H9 (cell line): Measurements from ENCODE around the gene B9D1. TPM values are rescaled to one million over a fixed set of nuclear protein-coding genes. Genes with fewer than 3 reads are reported as not detected.

Experiments used
- DNase-seq: peaks from one replicate; pipeline ENCODE4 v3.0.0-alpha.2; 2017
- H2AFZ ChIP-seq: one replicate; pipeline ENCODE4 v1.6.1; 2013; ENCODE audit warnings: mild to moderate bottlenecking, low read length, control low read depth, moderate library complexity
- H2AK5ac ChIP-seq: 2 replicates; pipeline ENCODE4 v1.6.1; 2013; ENCODE audit warnings: low read length, control low read depth, mixed read lengths; ENCODE audit not compliant: insufficient read length
- H2BK120ac ChIP-seq: one replicate; pipeline ENCODE4 v1.6.1; 2013; ENCODE audit warnings: low read depth, mild to moderate bottlenecking, low read length, control low read depth, inconsistent platforms; ENCODE audit not compliant: poor library complexity, severe bottlenecking
- H2BK12ac ChIP-seq: 2 replicates; pipeline ENCODE4 v1.6.1; 2013; ENCODE audit warnings: low read length, control low read depth, mixed read lengths, low read depth; ENCODE audit not compliant: insufficient read length
- H2BK15ac ChIP-seq: 2 replicates; pipeline ENCODE4 v1.6.1; 2013; ENCODE audit warnings: low read depth, low read length, control low read depth
- H2BK20ac ChIP-seq: one replicate; pipeline ENCODE4 v1.6.1; 2013; ENCODE audit warnings: low read depth, mild to moderate bottlenecking, low read length, control low read depth, inconsistent platforms; ENCODE audit not compliant: poor library complexity, severe bottlenecking
- H2BK5ac ChIP-seq: 2 replicates; pipeline ENCODE4 v1.6.1; 2013; ENCODE audit warnings: low read length, control low read depth, mixed read lengths; ENCODE audit not compliant: insufficient read length
- H3K14ac ChIP-seq: 2 replicates; pipeline ENCODE4 v1.6.1; 2013; ENCODE audit warnings: low read length, control low read depth; ENCODE audit not compliant: insufficient read depth
- H3K18ac ChIP-seq: 2 replicates; pipeline ENCODE4 v1.6.1; 2013; ENCODE audit warnings: low read depth, mild to moderate bottlenecking, mixed read lengths, low read length, control low read depth; ENCODE audit not compliant: insufficient read length
- H3K23ac ChIP-seq: 2 replicates; pipeline ENCODE4 v1.6.1; 2013; ENCODE audit warnings: low read length, control low read depth, mixed read lengths, low read depth; ENCODE audit not compliant: insufficient read length
- H3K23me2 ChIP-seq: 2 replicates; pipeline ENCODE4 v1.6.1; 2013; ENCODE audit warnings: low read depth, mild to moderate bottlenecking, mixed read lengths, low read length, control low read depth; ENCODE audit not compliant: insufficient read length, poor library complexity, severe bottlenecking
- H3K27ac ChIP-seq: 2 replicates; pipeline ENCODE4 v1.5.1; 2013; ENCODE audit warnings: low read length, control low read depth, mixed read lengths, low read depth; ENCODE audit not compliant: insufficient read length
- H3K27me3 ChIP-seq: 2 replicates; pipeline ENCODE4 v1.6.1; 2013; ENCODE audit warnings: low read length, control low read depth, inconsistent platforms; ENCODE audit not compliant: insufficient read depth
- H3K4ac ChIP-seq: 2 replicates; pipeline ENCODE4 v1.6.1; 2013; ENCODE audit warnings: low read depth, mild to moderate bottlenecking, control low read depth, inconsistent platforms, low read length, moderate library complexity
- H3K4me1 ChIP-seq: 2 replicates; pipeline ENCODE4 v1.6.1; 2013; ENCODE audit warnings: low read length, control low read depth, inconsistent platforms; ENCODE audit not compliant: insufficient read depth
- H3K4me2 ChIP-seq: 2 replicates; pipeline ENCODE4 v1.6.1; 2013; ENCODE audit warnings: low read length, control low read depth, mixed read lengths; ENCODE audit not compliant: insufficient read length, insufficient read depth
- H3K56ac ChIP-seq: 2 replicates; pipeline ENCODE4 v1.6.1; 2013; ENCODE audit warnings: low read depth, mild to moderate bottlenecking, mixed read lengths, low read length, control low read depth; ENCODE audit not compliant: insufficient read length
- H3K79me1 ChIP-seq: 2 replicates; pipeline ENCODE4 v1.6.1; 2013; ENCODE audit warnings: low read depth, mild to moderate bottlenecking, moderate library complexity, low read length, control low read depth, inconsistent platforms; ENCODE audit not compliant: insufficient read depth, poor library complexity, severe bottlenecking
- H3K79me2 ChIP-seq: 2 replicates; pipeline ENCODE4 v1.6.1; 2013; ENCODE audit warnings: low read length, control low read depth, inconsistent platforms; ENCODE audit not compliant: insufficient read depth
- H3K9ac ChIP-seq: 2 replicates; pipeline ENCODE4 v1.6.1; 2013; ENCODE audit warnings: low read length, control low read depth, mixed read lengths; ENCODE audit not compliant: insufficient read length; ENCODE audit errors: extremely low read depth
- H3K9me3 ChIP-seq: one replicate; pipeline ENCODE4 v1.6.1; 2013; ENCODE audit warnings: low read depth, low read length, inconsistent platforms; ENCODE audit not compliant: control insufficient read depth
- H3T11ph ChIP-seq: one replicate; pipeline ENCODE4 v1.6.1; 2013; ENCODE audit warnings: mild to moderate bottlenecking, low read length, control low read depth, inconsistent platforms
- H4K20me1 ChIP-seq: one replicate; pipeline ENCODE4 v1.6.1; 2013; ENCODE audit not compliant: control insufficient read depth, insufficient read length, insufficient read depth
- H4K5ac ChIP-seq: 2 replicates; pipeline ENCODE4 v1.6.1; 2013; ENCODE audit warnings: low read depth, mild to moderate bottlenecking, mixed read lengths, low read length, control low read depth; ENCODE audit not compliant: insufficient read length
- H4K8ac ChIP-seq: replicated peaks from 2 replicates; pipeline ENCODE4 v1.6.1; 2013; ENCODE audit warnings: low read length, control low read depth, mixed read lengths, low read depth; ENCODE audit not compliant: insufficient read length
- H4K91ac ChIP-seq: 2 replicates; pipeline ENCODE4 v1.6.1; 2013; ENCODE audit warnings: low read depth, mild to moderate bottlenecking, moderate library complexity, mixed read lengths, low read length, control low read depth; ENCODE audit not compliant: insufficient read length
- H3K27ac Mint-ChIP-seq, 3 experiments: 2 replicates in 2 of 3; 3 replicates in 1 of 3; pipeline ENCODE4 v1.8.0; 2020 to 2021; ENCODE audit warnings: mixed read lengths in 3 of 3, mild to moderate bottlenecking in 1 of 3, moderate library complexity in 1 of 3
- H3K27me3 Mint-ChIP-seq: 2 replicates; pipeline ENCODE4 v1.8.0; 2021; ENCODE audit warnings: low read depth, mild to moderate bottlenecking, moderate library complexity, mixed read lengths
- H3K36me3 Mint-ChIP-seq, 3 experiments: 2 replicates in 2 of 3; 3 replicates in 1 of 3; pipeline ENCODE4 v1.8.0; 2020 to 2021; ENCODE audit warnings: low read depth in 3 of 3, mixed read lengths in 3 of 3; ENCODE audit not compliant: insufficient read depth in 1 of 3
- H3K4me1 Mint-ChIP-seq, 2 experiments: 2 replicates each; pipeline ENCODE4 v1.8.0; 2020; ENCODE audit warnings: mixed read lengths in 2 of 2
- H3K4me3 Mint-ChIP-seq, 2 experiments: 2 replicates in 1 of 2; 3 replicates in 1 of 2; pipeline ENCODE4 v1.8.0; 2020 to 2021; ENCODE audit warnings: mild to moderate bottlenecking in 2 of 2, mixed read lengths in 2 of 2, moderate library complexity in 1 of 2
- H3K9me3 Mint-ChIP-seq, 2 experiments: 2 replicates in 1 of 2; 3 replicates in 1 of 2; pipeline ENCODE4 v1.8.0; 2020; ENCODE audit warnings: mild to moderate bottlenecking in 2 of 2, mixed read lengths in 2 of 2, moderate library complexity in 1 of 2
- CTCF ChIP-seq: fragments of 200-600 bp; sonication (generic); conservative IDR thresholded peaks from 3 replicates; pipeline ENCODE4 v1.8.0; 2021; ENCODE audit warnings: antibody characterized with exemption, mild to moderate bottlenecking
- WGBS: extraction: QIAGEN DNeasy Blood & Tissue Kit; methylation state at CpG from one replicate; pipeline ENCODE4 v1.1.7; 2013; ENCODE audit warnings: missing lambda C conversion rate, low lambda C conversion rate, mixed read lengths; ENCODE audit not compliant: insufficient read length; ENCODE audit errors: extremely low coverage; 5-methylcytosine and 5-hydroxymethylcytosine counted together
- total RNA-seq: library from RNA; stranded (reverse); gene quantifications from 2 replicates; pipeline ENCODE4 v1.2.1, GENCODE V29; 2021

B9D1 gene
- total RNA-seq, 1 experiment from 2014 or later = 30.4 TPM

GRCh38 chr17:19410875-19411620 lies 48.5 kb upstream of the B9D1 start, which contains the start of gene RNF112:
RNF112 (plus strand) TSS chr17:19411232; CDS start chr17:19411409, 177 bp downstream.
- Histone ChIP-seq H3K27me3 (no peaks in the 10 kb centered on the region), H2BK5ac (no peak within 1 kb of the TSS), H3K56ac (no peak within 1 kb of the TSS), H2BK20ac (no peak within 1 kb of the TSS), H3K18ac (no peak within 1 kb of the TSS), H3K4me2 (peak within 1 kb of the TSS; percentile 8), H2BK15ac (no peak within 1 kb of the TSS), H3K4me1 (no peaks in the 10 kb centered on the region), H3K27ac (no peak within 1 kb of the TSS), H3K23me2 (no peaks in the 10 kb centered on the region), H3K14ac (no peak within 1 kb of the TSS), H4K91ac (no peak within 1 kb of the TSS), H3K9ac (no peak within 1 kb of the TSS), H3K23ac (no peak within 1 kb of the TSS), H4K5ac (no peak within 1 kb of the TSS), H2BK12ac (no peak within 1 kb of the TSS), H4K20me1 (no peaks in the 10 kb centered on the region), H3T11ph (no peak within 1 kb of the TSS), H2BK120ac (no peak within 1 kb of the TSS), H2AK5ac (no peak within 1 kb of the TSS), H3K9me3 (no peaks in the 10 kb centered on the region), H3K4ac (no peak within 1 kb of the TSS), H3K79me1 (no peaks in the 10 kb centered on the region), H2AFZ (no peak within 1 kb of the TSS), H4K8ac (no peak within 1 kb of the TSS), H3K79me2 (no peaks in the 10 kb centered on the region)
- H3K4me3 Mint-ChIP-seq = peak within 1 kb of the TSS in 1 of 2 experiments; percentile 67; a peak in 3 of 5 replicates
- no CpG with 5 or more reads among the region's 23 CpGs for WGBS
- H3K27ac Mint-ChIP-seq = no peak within 1 kb of the TSS
- H3K36me3 Mint-ChIP-seq = no peaks in the 10 kb centered on the region; a peak in 1 of 7 replicates
- no peaks in the 10 kb centered on the region for H3K9me3 Mint-ChIP-seq
- no peak for TF ChIP-seq CTCF
- H3K4me1 Mint-ChIP-seq = peaks cover 15 to 28% of the 10 kb centered on the region in 2 experiments
- peaks cover 5% of the 10 kb centered on the region for H3K27me3 Mint-ChIP-seq
- DNase-seq = no peak
